Ecto neural progenitor cell (in vitro differentiated cells): ENCODE results near the gene HYAL4.
"Not testable (repeated sequence)": the region's sequence is repeated elsewhere in the genome, so short reads cannot be mapped to it uniquely, and the experiment has no call there.

ENCODE experiments used
- DNase-seq: peaks from one replicate; pipeline ENCODE4 v3.0.0-alpha.2; 2018; ENCODE audit warnings: low spot score

Gene HYAL4, protein sequence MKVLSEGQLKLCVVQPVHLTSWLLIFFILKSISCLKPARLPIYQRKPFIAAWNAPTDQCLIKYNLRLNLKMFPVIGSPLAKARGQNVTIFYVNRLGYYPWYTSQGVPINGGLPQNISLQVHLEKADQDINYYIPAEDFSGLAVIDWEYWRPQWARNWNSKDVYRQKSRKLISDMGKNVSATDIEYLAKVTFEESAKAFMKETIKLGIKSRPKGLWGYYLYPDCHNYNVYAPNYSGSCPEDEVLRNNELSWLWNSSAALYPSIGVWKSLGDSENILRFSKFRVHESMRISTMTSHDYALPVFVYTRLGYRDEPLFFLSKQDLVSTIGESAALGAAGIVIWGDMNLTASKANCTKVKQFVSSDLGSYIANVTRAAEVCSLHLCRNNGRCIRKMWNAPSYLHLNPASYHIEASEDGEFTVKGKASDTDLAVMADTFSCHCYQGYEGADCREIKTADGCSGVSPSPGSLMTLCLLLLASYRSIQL

DNA sequence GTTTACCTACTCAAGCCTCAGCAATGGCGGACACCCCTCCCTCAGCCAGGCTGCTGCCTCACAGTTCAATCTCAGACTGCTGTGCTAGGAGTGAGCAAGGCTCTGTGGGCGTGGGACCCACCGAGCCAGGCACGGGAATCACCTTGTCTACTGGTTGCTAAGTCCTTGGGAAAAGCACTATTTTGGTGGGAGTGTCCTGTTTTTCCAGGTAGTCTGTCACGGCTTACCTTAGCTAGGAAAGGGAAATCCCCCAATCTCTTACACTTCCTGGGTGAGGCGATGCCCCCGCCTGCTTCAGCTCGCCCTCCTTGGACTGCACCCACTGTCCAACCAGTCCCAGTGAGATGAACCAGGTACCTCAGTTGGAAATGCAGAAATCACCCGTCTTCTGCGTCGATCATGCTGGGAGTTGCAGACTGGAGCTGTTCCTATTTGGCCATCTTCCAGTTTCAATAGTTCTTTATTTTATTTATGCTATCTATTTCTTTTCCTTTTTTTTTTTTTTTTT is at the start of gene HYAL4:
HYAL4 (plus strand) TSS at position 458 of the 508 bp plus-strand sequence. CDS start 23,105 bp downstream, outside the sequence.
- DNase-seq: no peak

DNA sequence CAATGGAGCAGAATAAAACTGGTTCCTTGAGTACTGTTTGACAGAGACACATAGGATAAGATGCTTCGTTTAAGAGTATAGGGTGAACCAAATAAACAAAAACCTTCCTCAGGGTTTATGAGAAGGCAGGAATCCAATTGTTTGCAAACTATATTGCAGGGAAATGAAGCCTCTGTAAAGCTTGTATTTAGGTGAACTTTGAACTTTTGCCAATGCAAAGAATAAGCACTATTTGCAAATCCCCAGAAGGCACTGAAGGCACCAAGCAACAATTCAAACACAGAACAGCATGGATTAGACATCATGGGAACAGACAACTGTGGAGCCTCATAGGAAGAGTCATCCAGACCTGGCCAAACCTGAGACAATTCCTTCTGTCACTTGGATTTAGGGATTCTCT is 49.1 kb upstream of the HYAL4 start:
- DNase-seq: no peak

DNA sequence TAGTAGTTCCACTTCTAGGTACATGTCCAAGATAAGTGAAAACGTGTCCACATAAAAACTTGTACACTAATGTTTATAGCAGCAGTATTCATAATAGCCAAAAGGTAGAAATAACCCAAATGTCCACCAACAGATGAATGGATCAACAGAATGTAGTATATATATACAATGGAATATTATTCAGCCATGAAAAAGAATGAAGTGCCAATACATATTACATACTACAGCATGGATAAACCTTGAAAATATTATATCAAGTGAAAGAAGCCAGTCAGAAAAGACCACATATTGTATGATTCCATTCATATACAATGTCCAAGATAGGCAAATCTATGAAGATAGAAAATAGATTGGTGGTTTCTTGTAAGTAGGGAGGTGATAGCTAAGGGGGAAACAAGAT is 48.4 kb upstream of the HYAL4 start:
- no peak for DNase-seq

DNA sequence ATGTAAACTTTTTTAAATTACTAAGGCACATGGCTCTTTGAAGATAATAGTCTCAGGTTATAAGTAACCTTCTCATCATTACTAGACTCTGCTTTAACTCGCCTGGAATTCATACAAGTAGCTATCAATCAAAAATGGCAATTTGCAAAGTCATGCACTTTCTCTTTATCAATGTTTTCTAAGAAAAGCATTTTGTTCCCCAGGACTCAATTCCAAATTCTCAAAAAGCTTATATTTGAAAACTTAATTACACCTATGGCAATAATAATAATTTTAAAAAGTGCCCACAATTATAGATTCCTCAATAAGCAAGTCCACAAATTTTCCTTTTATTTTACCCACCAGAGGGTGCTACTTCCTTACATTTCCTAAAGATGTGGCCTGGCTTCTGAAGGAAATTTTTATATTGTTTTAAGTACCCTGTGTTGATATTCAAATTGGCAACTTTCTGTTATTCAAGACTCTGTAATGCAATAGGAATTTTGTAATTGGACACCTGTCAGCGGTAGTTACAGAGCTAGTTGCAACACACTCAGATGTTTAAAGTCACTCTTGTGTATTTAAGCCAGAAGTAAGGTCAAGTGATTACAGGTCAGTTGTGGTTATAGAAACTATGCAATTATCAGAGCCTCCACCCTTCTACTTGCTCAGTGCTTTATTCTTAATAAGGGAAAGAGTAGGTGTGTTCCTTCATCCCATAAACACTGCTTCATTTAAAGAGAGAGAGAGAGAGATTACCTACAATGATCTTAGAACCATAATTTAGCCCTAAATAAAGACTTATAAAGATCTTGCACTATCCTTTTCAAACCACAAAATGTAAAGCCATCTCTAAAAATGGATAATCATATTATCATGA is 47.1 kb upstream of the HYAL4 start:
- DNase-seq: no peak

DNA sequence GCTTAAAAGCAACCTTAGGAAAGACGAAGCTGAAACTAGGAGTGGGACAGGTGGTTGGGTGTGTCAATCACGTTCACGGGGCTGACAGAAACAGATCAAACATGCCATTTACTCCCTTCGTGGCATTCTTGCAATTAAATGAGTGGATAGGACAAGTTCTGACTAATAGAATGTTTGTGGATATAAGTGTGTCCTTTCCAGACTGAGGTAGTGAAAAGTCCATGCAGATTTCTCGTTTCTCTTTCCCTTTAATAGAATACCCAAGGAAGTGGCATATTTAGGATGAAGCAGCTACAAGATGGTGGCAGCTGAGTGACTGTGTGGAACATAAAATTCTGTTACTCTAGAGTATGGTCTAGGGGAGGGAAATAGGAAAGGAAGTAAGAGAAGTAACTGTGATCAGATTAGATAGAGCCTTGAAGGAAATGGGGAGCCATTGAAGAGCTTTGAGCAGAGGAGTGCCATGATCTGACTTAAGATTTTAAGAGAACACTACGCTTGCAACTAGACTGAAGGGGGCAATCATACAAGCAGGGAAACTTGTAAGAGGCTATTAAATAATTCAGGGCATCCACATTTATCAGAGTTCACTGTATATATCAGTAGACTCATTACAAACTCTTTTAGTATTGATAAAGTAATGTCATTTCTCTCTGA is 46.3 kb upstream of the HYAL4 start:
- no peak for DNase-seq

DNA sequence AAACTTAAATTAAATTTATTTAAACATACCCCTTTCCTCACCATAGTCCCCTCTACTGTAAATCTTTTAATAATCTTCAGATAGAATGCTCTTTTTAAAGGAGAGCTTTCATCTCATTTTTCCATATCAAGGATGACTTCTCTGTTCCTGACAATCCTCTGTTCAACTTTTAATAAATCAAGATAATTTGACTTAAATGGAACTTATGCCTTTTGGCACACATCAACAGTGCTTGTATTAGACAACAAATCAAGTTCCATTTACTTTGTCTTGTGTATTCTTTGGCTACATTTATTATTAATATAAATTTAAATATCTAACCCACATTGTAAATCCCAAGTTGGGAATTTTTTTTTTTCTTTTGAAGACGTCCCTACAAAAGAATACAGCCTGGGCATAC is 42.7 kb upstream of the HYAL4 start:
- DNase-seq: no peak

DNA sequence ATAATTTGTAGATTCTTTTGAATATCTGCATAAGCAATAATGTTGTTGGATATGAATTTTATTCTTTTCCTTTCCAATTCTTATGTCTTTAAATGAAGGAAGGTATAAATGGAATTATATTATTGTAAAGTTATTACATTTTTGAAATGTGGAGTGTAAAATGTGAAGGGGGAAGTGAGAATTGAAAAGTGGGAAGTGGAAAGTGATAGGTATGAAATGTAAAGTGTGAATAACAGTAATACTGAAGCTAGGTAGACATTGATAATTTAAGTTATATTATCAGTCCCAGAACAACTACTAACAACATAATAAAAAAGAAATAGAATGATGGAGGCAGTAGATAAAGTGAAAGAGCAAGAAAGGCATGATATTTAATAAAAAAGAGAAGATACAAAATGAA is 39.7 kb upstream of the HYAL4 start:
- no peak for DNase-seq

DNA sequence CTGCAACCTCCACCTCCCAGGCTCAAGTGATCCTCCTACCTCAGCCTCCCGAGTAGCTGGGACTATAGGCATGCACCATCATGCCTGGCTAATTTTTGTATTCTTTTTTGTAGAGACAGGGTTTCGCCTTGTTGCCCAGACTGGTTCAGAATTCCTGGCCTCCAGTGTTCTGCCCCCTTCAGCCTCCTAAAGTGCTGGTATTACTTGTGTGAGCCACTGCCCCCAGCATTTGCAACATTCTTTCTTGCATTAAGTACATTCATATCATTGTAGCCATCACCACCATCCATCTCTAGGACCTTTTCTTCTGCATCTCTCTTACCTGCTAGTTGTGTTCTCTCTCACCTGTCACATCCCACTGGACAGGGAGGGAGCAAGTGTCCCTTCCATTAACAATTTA is 35.5 kb upstream of the HYAL4 start:
- no peak for DNase-seq

DNA sequence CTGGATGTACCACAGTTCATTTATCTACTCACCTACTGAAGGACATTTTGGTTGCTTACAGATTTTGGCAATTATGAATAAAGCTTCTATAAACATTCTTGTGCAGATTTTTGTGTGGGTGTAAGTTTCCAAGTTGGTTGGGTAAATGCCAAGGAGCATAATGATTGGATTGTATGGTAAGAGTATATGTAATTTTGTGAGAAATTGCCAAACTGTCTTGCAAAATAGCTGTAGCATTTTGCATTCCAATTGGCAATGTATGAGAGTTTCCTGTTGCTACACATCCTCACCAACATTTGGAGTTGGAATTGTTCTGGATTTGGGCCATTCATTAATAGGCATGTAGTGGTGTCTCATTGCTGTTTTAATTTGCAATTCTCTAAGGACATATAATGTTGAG is 33.9 kb upstream of the HYAL4 start:
- no peak for DNase-seq

DNA sequence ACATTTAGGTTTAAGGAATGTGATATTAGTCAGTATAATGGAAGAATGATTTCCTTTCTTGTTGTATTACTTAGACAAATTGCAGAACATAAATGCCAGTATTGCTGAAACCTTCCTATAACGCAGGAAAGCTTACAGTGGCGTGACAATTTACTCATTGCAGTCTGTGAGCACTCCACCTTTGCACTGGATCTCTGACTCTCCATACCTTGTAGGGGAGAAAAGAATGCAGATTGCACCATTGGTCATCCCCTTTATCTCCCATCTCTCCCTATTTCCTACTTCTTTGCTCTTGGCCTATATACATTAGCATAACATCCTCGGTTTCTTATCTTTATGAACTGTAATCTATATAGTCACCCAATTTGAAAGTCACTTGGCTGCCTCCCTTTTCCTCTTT is 28.1 kb upstream of the HYAL4 start:
- no peak for DNase-seq

DNA sequence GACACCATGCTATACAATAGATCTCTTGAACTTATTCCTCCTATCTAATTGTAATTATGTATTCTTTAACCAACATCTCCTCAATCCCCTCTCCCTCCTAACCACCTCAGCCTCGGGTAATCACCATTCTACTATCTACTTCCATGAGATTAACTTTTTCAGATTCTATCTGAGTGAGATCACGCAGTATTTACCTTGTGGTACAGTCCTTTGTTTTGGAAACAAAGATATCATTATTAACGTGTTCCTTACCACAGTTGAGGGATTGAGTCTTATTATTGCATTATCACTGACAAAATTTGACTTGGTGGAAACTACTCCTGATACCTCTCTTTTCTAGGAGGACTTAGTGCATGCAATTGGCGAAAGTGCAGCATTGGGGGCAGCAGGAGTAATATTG is 26.0 kb upstream of the HYAL4 start:
- no peak for DNase-seq

DNA sequence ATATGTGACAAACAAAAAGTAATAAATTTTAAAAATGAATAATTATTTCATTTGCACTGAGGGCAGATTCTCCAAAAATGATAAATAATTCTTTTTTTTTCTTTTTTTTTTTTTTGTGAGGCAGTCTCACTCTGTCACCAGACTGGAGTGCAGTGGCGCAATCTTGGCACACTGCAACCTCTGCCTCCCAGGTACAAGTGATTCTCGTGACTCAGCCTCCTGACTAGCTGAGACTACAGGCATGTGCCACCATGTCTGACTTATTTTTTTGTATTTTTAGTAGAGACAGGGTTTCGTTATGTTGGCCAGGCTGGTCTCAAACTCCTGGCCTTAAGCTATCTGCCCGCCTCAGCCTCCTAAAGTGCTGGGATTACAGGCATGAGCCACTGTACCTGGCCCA is 25.2 kb upstream of the HYAL4 start:
- not testable (repeated sequence) for DNase-seq

DNA sequence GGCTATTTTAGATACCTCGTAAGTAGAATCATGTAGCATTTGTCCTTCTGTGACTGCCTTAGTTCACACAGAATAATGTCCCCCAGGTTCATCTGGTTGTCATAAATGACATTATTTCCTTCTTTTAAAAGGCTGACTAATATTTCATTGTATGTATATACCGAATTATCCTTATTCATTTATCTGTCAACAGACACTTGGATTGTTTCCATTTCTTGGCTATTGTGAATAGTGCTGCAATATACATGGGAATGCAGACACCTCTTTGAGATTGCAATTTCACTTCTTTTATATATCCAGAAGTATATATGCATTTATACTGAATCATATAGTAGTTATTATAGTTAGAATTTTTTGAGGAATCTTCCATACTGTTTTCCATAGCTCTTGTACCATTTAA is 24.1 kb upstream of the HYAL4 start:
- DNase-seq: no peak

DNA sequence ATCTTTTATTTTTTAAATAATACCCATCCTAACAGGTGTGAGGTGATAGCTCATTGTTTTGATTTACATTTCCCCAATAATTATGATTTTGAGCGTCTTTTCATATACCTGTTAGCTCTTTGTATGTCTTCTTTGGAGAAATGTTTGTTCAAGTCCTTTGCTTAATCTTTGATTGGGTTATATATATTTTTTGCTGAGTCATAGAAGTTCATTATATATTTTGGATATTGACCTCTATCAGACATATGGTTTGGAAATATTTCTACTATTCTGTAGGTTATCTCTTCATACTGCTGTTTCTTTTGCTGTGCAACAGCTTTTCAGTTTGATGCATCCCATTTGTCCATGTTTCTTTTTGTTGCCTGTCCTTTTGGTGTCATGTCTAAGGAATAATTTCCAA is 23.6 kb upstream of the HYAL4 start:
- no peak for DNase-seq

DNA sequence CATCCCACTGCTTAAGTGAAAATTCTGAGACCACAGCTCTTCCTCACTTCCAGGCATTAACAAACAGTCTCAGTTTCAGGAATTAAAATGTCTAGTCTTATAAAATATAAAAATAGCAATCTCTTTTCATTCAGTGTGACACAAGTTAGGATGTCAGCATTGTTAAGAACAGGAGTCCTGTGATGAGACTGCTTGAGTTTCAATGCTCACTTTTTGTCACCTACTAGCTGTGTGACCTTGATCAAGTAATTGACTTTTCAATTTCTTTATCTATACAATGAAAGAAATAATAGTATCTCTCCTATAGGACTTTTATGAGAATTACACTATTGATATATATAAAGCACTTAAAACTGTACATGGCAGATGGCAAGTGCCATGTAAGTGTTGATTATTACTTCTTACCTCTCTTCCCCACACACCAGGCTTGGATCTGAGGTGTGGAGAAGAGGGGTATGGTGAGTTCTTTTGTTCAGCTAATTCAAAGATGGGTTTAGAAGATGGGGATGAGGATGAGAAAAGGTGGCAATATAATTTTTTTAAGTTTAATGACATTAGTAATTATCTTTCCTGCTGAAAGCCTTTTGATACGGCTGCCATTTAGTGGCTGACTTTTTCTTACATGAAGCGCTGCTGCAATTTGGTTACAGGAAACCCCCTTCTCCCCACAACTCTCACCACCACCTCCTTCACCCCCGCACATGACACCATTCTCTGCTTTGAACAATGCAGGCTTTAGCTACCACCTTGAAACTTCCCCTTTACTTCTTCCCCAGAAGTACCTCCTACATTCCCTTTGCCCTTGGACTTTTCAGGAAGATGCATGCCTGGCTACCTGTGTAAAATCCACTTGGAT is 20.8 kb upstream of the HYAL4 start:
- DNase-seq: no peak

DNA sequence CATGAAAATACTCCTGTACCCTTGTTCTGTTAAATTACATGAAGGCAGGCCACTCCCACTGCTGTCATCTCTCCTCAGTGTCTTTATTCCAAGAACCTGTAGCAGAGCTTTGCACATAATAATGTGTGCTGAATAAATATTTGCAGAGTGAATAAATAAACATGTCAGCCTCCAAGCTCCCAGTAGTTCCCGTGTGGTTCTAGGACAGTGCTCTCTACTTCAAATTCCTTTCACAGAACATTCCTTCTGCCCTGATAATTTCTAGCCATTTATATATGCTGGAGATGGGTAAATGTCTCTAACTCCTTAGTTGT is 20.3 kb upstream of the HYAL4 start:
- DNase-seq: no peak

DNA sequence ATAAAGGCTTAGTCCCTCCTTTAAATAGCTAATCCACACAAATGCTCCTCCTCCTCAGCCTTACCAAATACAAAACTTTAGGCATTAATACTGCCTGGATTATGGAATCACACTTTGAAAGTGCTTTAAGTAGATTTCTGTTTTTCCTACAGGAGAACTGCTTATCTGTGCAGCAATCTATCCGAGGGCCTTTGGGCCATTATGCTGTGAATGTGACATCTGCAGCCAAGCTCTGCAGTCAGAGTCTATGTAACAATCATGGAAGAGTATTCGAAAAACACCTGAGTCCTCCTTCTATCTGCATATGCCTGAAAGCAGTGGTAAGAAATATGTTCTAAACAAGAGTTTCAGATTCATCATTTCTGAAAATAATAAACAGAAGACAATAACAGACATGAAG is 16.2 kb upstream of the HYAL4 start:
- no peak for DNase-seq

DNA sequence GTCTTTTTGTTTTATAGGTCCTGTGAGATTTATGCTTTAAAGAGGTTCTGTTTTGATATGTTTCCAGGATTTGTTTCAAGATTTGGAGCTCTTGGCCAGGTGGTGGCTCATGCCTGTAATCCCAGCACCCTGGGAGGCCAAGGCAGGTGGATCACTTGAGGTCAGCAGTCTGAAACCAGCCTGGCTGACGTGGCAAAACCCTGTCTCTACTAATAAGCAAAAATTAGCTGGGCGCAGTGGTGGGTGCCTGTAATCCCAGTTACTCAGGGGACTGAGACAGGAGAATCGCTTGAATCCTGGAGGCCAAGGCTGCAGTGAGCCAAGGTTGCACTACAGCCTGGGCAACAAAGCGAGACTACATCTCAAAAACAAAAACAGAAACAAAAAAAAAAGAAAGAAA is 8.3 kb upstream of the HYAL4 start:
- DNase-seq: no peak

DNA sequence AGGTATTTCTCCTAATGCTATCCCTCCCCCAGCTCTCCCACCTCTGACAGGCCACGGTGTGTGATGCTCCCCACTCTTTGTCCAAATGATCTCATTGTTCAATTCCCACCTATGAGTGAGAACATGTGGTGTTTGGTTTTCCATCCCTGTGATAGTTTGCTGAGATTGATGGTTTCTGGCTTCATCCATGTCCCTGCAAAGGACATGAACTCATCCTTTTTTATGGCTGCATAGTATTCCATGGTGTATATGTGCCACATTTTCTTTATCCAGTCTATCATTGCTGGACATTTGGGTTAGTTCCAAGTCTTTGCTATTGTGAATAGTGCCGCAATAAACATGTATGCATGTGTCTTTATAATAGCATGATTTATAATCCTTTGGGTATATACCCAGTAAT is 5.9 kb upstream of the HYAL4 start:
- not testable (repeated sequence) for DNase-seq

DNA sequence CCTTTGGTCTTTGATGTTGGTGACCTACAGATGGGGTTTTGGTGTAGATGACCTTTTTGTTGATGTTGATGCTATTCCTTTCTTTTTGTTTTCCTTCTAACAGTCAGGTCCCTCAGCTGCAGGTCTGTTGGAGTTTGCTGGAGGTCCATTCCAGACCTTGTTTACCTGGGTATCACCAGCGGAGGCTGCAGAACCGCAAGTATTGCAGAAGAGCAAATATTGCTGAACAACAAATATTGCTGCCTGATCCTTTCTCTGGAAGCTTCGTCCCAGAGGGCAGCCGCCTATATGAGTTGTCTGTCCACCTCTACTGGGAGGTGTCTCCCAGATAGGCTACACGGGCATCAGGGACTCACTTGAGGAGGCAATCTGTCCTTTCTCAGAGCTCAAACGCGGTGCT is 827 bp upstream of the HYAL4 start:
- DNase-seq: not testable (repeated sequence)

DNA sequence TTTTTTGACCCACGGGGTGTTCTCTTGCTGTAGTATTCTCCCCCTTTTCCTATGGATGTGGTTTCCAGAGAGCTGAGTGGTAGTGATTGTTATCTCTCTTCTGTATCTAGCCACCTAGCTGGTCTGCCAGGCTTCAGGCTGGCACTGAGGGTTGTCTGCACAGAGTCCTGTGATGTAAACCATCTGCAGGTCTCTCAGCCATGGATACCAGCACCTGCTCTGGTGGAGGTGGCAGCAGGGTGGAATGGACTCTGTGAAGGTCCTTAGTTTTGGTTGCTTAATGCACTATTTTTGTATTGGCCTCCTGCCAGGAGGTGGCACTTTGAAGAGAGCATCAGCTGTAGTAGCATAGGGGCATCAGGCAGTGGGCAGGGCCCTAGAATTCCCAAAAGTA is 851 bp downstream of the HYAL4 start:
- no peak for DNase-seq
